ENCODE results near the gene DSCAM. TPM values are rescaled to one million over a fixed set of nuclear protein-coding genes. Genes with fewer than 3 reads are reported as not detected.

Gene DSCAM
- total RNA-seq, 1 donor from 2014 or later, result 0.06 TPM

DNA sequence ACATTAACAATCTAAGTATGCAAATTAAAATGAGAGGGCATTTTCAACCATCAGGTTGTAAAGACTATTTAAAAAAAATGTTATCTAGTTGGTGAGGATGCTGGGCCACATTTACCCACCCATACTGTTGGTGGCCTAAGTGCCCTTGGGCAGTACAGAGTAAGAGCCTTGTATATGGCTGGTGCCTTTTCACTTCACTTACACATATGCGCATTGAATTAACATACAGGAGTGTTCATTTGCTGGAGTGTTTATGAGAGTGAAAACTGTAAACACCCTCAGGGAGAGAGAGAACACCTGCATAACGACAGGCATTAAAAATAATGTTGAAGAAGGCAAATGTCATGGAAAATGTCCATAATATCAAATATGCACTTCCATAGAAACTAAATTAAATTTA, 552.6 kb downstream of the DSCAM start:
- no peak overlapping the region for H3K27ac ChIP-seq
- ATAC-seq (no peak), DNase-seq (no peak)
- TF ChIP-seq, protein P1, sequence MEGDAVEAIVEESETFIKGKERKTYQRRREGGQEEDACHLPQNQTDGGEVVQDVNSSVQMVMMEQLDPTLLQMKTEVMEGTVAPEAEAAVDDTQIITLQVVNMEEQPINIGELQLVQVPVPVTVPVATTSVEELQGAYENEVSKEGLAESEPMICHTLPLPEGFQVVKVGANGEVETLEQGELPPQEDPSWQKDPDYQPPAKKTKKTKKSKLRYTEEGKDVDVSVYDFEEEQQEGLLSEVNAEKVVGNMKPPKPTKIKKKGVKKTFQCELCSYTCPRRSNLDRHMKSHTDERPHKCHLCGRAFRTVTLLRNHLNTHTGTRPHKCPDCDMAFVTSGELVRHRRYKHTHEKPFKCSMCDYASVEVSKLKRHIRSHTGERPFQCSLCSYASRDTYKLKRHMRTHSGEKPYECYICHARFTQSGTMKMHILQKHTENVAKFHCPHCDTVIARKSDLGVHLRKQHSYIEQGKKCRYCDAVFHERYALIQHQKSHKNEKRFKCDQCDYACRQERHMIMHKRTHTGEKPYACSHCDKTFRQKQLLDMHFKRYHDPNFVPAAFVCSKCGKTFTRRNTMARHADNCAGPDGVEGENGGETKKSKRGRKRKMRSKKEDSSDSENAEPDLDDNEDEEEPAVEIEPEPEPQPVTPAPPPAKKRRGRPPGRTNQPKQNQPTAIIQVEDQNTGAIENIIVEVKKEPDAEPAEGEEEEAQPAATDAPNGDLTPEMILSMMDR (IDR thresholded peaks at IDR 0.05), result no peak
- H3K4me1 ChIP-seq, result no peaks in the 10 kb centered on the region
- no peaks in the 10 kb centered on the region for H3K27me3 ChIP-seq (ENCODE audit: low read depth)
- H3K36me3 ChIP-seq, result no peaks in the 10 kb centered on the region
- H3K9me3 ChIP-seq, result no peaks in the 10 kb centered on the region
- H3K4me3 ChIP-seq, result no peak overlapping the region
- intact Hi-C loops (cut with DNase I), result no loop called here

GRCh38 chr21:40291560-40291959, 555.4 kb downstream of the DSCAM start:
- H3K4me1 ChIP-seq, result no peaks in the 10 kb centered on the region
- no peak overlapping the region for H3K27ac ChIP-seq
- no peaks in the 10 kb centered on the region for H3K9me3 ChIP-seq
- intact Hi-C loops (cut with DNase I), result no loop called here
- DNase-seq (no peak), ATAC-seq (no peak)
- no peaks in the 10 kb centered on the region for H3K36me3 ChIP-seq
- no peak overlapping the region for H3K4me3 ChIP-seq
- no peaks in the 10 kb centered on the region for H3K27me3 ChIP-seq (ENCODE audit: low read depth)
- TF ChIP-seq, protein P1 (IDR thresholded peaks at IDR 0.05), result no peak

- intact Hi-C loops (cut with DNase I), result no loop called here
- Histone ChIP-seq H3K4me1 (no peaks in the 10 kb centered on the region), H3K9me3 (no peaks in the 10 kb centered on the region)
These were observed 562.5 kb downstream of the DSCAM start for GRCh38 chr21:40284409-40284808.

DNA sequence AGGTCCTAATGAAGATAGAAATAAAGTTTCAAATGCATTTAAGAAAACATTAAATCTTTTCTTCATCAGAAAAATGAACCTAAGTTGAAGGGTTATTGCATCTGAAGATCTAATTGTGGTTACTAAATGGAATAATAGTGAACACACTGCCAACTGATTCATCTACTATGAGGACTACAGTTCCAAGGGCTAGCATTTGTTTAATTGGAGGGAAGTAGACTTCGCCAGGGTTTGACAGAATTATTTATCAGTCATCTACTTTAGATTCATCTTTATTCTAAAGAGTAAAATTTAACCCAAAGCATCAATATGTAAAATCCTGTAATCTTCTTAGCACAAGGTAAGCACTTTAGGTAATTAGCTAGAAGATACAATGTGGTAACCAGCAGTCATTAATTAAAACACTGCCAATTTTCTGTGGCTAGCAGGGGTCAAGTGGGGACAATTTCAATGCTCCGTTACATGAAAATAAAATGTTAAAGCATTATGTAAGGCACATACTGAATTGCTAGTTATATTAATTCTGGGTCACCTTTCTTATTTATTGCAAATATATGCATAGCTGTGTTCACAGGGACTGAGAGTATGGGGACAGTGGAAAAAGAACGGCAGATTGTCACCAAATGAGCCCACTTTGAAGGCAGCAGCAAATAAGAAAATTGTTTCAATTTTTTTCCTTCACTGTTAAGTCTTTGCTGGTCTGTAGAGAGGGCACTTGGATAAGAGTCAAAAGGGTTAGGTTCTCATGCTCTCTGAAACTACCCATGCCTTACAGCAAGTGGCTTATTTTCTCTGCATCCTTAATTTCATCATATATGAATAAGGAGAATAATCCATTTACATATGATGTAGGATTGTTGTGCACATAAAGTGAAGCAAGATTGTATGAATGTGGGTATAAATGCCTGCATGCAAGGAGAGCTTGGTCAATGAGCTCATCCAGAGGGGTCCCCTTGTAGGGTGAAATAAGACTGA, 563.8 kb downstream of the DSCAM start:
- ATAC-seq (no peak), DNase-seq (no peak)
- no peaks in the 10 kb centered on the region for H3K9me3 ChIP-seq
- intact Hi-C loops (cut with DNase I), result no loop called here
- no peak overlapping the region for H3K4me3 ChIP-seq
- H3K27me3 ChIP-seq (ENCODE audit: low read depth), result no peaks in the 10 kb centered on the region
- no peaks in the 10 kb centered on the region for H3K4me1 ChIP-seq
- TF ChIP-seq, protein P1 (IDR thresholded peaks at IDR 0.05), result no peak
- no peaks in the 10 kb centered on the region for H3K36me3 ChIP-seq
- no peak overlapping the region for H3K27ac ChIP-seq

More at GRCh38 chr21:40284409-40284808, 562.5 kb downstream of the DSCAM start:
- no peak for ATAC-seq
- H3K36me3 ChIP-seq, result no peaks in the 10 kb centered on the region
- no peak overlapping the region for H3K27ac ChIP-seq
- DNase-seq, result no peak
- no peaks in the 10 kb centered on the region for H3K27me3 ChIP-seq (ENCODE audit: low read depth)
- TF ChIP-seq, protein P1 (IDR thresholded peaks at IDR 0.05), result no peak
- no peak overlapping the region for H3K4me3 ChIP-seq

GRCh38 chr21:40278345-40278744, 568.6 kb downstream of the DSCAM start:
- DNase-seq (no peak), ATAC-seq (no peak)
- Histone ChIP-seq H3K4me1 (no peaks in the 10 kb centered on the region), H3K4me3 (no peak overlapping the region), H3K27me3 (ENCODE audit: low read depth) (no peaks in the 10 kb centered on the region), H3K36me3 (no peaks in the 10 kb centered on the region), H3K27ac (no peak overlapping the region), H3K9me3 (no peaks in the 10 kb centered on the region)
- intact Hi-C loops (cut with DNase I), result no loop called here
- TF ChIP-seq, protein P1 (IDR thresholded peaks at IDR 0.05), result no peak

All from lower lobe of right lung (tissue), 2 donors.